GM21367 (cell line): ENCODE results near the gene CRADD.
"Not testable (repeated sequence)": the region's sequence is repeated elsewhere in the genome, so short reads cannot be mapped to it uniquely, and the experiment has no call there.

Source experiments
- ATAC-seq: cut with Tn5 transposase; IDR thresholded peaks from one replicate; pipeline ENCODE4 v1.9.1; 2021; ENCODE audit not compliant: unreplicated experiment

CRADD gene

DNA sequence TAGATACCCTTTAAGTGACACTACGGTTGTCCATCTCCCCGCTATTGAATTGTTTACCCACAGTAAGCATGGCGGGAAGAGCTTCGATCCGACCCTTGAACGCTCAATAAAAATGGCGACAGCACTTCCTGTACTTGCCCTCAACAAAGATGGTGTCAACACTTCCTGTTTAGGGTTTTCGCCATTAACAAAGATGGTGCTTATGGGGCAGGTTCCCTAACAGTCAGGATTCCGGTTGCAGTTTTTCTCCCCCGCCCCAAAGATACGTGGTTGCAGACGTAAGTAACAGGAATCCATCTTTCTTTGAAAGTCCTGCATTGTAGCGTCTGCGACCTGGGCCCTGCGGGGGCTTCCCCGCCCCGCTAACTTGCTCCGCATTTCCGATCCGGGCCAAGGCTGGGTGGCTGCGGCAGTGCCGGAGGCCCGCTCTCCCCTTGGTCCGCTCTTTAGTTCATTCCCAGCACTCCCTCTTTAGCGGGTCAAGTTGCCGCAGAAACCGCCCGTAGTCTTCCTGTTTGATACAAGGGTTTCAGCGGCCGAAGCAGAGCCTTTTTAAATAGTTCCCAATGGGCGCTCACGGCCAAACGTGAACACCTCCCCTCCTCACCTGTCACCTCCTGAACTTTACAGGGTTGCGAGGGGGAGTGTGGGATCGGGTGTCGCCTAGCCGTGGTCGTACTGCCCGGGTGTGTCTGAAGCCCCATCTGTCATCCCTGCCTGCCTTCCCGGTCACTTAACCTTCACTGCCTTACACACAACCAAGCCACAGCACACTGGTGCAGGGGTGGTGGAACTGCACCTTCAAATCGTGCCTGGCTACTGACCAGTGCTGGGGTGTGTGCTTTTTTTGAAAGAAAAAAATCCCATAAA is at the start of gene CRADD:
Gene CRADD (plus strand): TSS at position 181 of the 870 bp plus-strand sequence.
- peak; percentile 95 for ATAC-seq

DNA sequence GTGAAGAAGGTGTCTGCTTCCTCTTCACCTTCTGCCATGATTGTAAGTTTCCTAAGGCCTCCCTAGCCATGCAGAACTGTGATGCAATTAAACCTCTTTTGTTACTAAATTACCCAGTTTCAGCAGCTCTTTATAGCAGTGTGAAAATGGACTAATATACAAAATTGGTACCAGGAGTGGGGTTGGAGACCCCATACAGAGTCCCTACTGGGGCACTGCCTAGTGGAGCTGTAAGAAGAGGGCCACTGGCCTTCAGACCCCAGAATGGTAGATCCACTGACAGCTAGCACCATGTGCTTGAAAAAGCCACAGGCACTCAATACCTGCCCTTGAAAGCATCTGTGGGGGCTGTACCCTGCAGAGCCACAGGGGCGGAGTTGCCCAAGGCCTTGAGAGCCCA is 44.8 kb upstream of the CRADD start:
- ATAC-seq: no peak

DNA sequence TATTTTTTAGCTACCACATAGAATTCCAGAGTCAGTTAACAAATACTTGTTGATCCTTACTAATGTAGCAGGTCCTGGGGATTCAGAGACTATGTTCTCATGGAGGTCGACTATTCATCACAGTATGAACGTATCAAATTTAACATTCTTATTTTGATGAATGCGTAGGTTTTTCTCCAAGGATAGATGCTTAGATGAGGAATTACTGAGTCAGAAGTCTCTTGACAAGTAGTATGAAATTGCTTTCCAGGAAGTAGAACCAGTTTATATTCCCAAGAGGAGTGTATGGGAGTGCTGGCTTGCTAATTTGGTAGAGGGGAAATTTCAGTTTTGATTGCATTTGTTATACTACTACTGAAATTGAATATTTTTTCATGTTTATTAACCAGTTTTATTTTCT is 42.8 kb upstream of the CRADD start:
- no peak for ATAC-seq

GRCh38 chr12:93636708-93637107 is 40.5 kb upstream of the CRADD start:
- ATAC-seq: no peak

- no peak for ATAC-seq
These were observed 39.1 kb upstream of the CRADD start for GRCh38 chr12:93638095-93638494.

- ATAC-seq: no peak
These were observed 38.2 kb upstream of the CRADD start for GRCh38 chr12:93638954-93639353.

DNA sequence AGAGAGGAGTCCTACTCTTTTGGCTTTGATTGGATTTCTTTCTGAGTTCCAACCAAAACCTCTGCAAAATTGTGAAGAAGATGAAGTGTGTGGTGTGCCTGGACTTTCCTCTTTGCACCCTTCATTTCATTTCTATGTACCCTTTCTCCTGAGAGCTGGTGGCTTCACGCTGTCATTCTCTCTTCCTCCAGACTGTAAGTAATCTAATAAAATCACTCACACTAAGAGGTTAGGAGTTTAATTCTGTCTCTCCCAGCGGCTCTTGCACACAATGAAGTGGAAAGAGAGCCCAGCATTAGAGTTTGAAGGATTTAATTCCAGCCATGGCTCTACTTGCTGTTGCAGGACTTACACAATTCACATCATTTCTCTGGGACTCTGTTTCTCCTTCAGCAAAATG is 37.8 kb upstream of the CRADD start:
- no peak for ATAC-seq

DNA sequence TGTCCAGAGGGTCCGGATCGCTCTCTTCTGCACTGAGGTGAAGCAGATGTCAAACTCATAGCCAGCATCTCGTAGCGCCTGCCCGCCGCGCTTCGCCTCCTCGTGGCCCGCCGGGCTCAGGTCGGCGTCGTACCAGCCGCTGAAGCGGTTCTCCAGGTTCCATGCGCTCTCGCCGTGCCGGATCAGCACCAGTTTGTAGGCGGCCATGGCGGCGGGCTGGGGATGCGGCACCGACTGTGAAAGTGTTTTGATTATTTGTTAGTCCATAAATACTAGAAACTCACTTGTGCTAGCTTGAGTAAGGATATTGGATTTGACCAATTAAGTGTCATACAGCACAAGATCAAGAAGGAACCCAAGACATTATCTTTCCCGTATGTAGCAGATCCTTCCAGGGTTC is 35.8 kb upstream of the CRADD start:
- ATAC-seq: not testable (repeated sequence)

GRCh38 chr12:93642751-93643150 is 34.4 kb upstream of the CRADD start:
- ATAC-seq: no peak

DNA sequence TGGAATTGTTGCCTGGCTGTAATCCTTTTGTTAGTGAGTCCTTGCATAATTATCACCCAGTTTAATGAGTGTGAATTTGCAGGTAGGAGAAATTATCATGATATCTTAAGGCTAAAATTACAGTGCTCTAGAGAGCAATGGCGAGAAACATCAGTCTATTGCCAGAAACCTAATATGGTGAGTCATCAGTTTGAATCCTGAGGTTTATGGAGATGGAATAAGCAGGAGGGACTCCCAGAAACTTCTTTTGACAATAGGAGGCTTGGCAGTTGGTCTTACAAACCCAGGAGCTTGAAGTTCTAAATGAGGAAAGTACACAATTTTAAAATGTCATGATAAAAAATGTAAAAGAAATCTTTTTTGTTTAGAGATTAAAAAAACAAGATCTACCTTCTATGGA is 31.5 kb upstream of the CRADD start:
- ATAC-seq: no peak

- no peak for ATAC-seq
These were observed 26.5 kb upstream of the CRADD start for GRCh38 chr12:93650626-93651025.

DNA sequence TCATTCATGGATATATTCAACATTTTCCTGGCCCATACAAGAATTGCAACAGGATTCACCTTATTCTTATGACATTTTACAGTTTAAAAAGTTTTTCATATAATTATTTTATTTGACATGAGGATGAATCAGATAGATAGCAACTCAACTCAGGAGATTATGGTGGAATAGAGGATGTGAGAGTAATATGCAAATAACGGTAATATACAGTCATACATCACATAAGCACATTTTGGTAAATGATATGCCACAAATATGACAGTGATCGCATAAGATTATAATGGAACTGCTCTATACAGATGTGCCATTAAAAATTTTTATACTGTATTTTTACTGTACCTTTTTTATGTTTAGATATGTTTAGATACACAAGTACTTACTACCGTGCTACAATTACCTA is 24.1 kb upstream of the CRADD start:
- no peak for ATAC-seq

GRCh38 chr12:93653712-93654111 is 23.5 kb upstream of the CRADD start:
- ATAC-seq: no peak

DNA sequence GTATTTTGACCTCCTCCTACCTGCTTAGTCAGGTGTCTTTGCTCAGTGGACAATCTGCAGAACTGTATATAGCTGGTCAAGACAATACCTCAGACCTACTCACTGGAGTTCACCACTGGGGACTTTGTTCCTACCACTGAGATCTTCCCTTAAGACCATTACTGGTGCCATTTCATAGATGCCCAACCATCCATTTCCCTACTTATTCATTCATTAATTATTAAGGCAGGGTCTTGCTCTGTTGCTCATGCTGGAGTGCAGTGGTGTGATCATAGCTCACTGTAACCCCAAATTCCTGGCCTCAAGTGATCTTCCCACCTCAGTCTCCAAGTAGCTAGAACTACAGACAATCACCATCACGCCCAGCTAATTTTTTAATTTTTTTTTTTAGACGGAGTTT is 22.8 kb upstream of the CRADD start:
- no peak for ATAC-seq

DNA sequence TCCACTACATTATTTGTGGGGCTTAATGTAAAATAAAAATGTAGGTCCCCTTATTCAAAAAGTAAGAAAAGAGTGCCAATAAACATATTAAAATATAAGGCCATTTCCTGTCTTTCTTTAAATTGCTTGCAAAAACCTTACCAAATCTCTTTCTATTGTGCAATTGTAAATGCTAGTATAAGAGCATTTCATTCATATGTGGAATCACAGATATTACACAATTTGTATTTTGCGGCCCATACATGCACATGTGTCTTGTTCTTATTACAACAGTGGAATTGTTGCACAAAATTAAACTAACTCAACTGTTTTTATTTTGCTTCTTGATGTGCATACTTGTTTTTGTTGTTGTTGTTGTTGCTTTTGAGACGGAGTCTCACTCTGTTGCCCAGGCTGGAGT is 20.1 kb upstream of the CRADD start:
- ATAC-seq: no peak

- ATAC-seq: no peak
These were observed 16.2 kb upstream of the CRADD start for GRCh38 chr12:93661021-93661420.

DNA sequence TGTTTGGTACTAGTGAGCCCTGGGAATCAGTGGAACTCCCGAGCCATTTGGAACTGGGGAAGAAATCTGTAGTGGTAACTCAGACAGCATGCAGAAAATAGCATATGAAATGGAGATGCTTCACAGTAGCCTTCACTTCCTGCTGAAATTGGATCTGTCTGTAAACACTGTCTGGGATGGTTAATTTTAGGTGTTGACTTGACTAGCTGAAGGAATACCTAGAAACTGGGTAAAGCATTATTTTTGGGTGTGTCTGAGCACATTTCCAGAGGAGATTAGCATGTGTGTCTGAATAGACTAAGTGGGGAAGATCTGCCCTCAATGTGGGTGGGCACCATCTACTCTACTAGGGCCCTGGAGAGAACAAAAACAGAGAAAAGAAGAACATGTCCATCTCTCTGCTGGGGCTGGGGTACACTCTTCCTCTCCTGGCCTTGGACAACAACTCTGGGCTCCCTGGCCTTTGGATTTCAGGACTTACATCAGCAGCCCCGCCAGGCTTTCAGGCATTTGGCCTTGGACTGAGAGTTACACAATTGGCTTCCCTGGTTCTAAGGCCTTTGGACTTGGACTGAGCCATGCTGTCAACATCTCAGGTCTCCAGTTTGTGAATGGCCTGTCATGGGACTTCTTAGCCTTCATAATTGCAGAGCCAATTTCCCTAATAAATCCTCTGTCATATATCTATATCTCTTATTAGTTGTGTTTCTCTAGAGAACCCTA is 14.0 kb upstream of the CRADD start:
- no peak for ATAC-seq

GRCh38 chr12:93663729-93664084 is 13.5 kb upstream of the CRADD start:
- no peak for ATAC-seq

GRCh38 chr12:93664573-93665138 is 12.5 kb upstream of the CRADD start:
- no peak for ATAC-seq

DNA sequence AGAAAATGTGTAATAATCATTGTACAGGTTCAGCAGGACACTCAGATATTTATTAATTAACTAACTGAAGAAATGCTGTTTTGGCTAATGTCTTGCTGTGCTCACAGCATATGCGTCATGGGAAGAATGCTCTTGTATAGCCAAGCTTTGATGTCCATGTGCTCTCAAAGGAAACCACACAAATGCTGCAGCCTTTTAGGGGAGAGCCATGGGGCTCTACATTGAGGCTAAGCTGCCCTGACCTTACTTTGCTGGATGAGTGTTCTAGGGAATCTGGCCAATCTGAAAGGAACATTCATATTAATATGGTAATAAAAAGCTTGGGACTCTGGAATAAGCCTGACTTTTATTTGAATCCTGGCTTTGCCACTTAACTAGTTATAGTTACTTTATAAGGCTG is 9.5 kb upstream of the CRADD start:
- no peak for ATAC-seq

- no peak for ATAC-seq
These were observed 8.2 kb upstream of the CRADD start for GRCh38 chr12:93668919-93669418.

GRCh38 chr12:93669452-93669851 is 7.7 kb upstream of the CRADD start:
- no peak for ATAC-seq
